Stimulated activated effector memory CD8-positive, alpha-beta T cell treated with anti-CD3 and anti-CD28 coated beads, Interleukin-12 subunit alpha, Interleukin-12 subunit beta, amount 100 ng/mL, for 72 hours (primary cell): ENCODE data around the gene RNF43.
"Not testable (repeated sequence)": the region's sequence is repeated elsewhere in the genome, so short reads cannot be mapped to it uniquely, and the experiment has no call there.

Source experiments
- ATAC-seq: fragments of 150-1000 bp; cut with Tn5 transposase; 2 replicates; pipeline ENCODE4 v1.10.0; 2021
- DNase-seq, 2 donors: peaks; one replicate each; pipeline ENCODE4 v3.0.0; 2021 to 2022; ENCODE audit warnings: low spot score in 2 of 2
- H3K27ac Mint-ChIP-seq: one replicate; pipeline ENCODE4 v1.8.0; 2022; ENCODE audit warnings: mild to moderate bottlenecking, mixed read lengths
- H3K36me3 Mint-ChIP-seq: one replicate; pipeline ENCODE4 v1.8.0; 2022; ENCODE audit warnings: mild to moderate bottlenecking, mixed read lengths
- H3K4me1 Mint-ChIP-seq: one replicate; pipeline ENCODE4 v1.8.0; 2022; ENCODE audit warnings: mixed read lengths
- H3K4me3 Mint-ChIP-seq: one replicate; pipeline ENCODE4 v1.8.0; 2022; ENCODE audit warnings: mild to moderate bottlenecking, mixed read lengths
- H3K9me3 Mint-ChIP-seq: one replicate; pipeline ENCODE4 v1.8.0; 2022; ENCODE audit warnings: mixed read lengths

The RNF43 gene

GRCh38 chr17:58413684-58414083, 3.6 kb downstream of the RNF43 start:
- Mint-ChIP-seq H3K9me3 (no peaks in the 10 kb centered on the region), H3K27ac (no peak overlapping the region)
- ATAC-seq, result no peak

DNA sequence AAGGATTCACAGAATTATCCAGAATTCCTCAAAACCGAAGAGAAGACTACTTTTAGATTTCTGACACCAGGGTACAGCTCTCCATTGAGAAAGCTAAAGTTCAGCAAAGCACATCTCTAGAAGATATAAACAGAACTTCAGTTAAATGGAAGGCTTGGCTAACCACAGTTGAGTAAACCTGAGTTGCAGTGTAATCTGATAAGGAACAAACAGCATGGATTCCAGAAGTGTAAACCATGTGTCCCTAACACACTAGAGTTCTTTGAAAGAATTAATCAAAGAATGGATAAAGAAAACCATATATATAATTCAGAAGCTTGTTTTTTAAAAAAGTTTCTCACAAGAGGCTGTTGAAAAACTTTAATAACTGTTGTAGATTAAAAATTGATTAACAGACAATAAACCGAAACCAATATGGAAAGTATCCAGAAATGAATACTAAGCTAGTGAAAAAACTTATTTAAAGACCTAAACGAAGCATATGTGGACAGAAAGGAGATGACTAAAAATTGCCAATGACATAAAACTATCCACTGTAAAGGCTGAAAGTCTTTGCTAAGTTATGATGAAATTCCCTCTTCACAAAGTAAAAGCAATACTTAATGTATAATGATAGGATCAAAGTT, 4.3 kb downstream of the RNF43 start:
- H3K4me3 Mint-ChIP-seq, result no peak overlapping the region
- peak; percentile 47 for ATAC-seq
- H3K36me3 Mint-ChIP-seq, result no peaks in the 10 kb centered on the region
- no peaks in the 10 kb centered on the region for H3K9me3 Mint-ChIP-seq
- DNase-seq, result no peak
- no peak overlapping the region for H3K27ac Mint-ChIP-seq
- H3K4me1 Mint-ChIP-seq, result peaks cover 19% of the 10 kb centered on the region

More at GRCh38 chr17:58413684-58414083, 3.6 kb downstream of the RNF43 start:
- Mint-ChIP-seq H3K4me1 (peaks cover 19% of the 10 kb centered on the region), H3K4me3 (no peak overlapping the region), H3K36me3 (no peaks in the 10 kb centered on the region)
- DNase-seq, result no peak

- DNase-seq, result no peak
- Mint-ChIP-seq H3K4me3 (no peak overlapping the region), H3K9me3 (no peaks in the 10 kb centered on the region), H3K36me3 (no peaks in the 10 kb centered on the region), H3K4me1 (peaks cover 11% of the 10 kb centered on the region), H3K27ac (no peak overlapping the region)
- no peak for ATAC-seq
Observed at GRCh38 chr17:58412064-58412703, 5.2 kb downstream of the RNF43 start.

DNA sequence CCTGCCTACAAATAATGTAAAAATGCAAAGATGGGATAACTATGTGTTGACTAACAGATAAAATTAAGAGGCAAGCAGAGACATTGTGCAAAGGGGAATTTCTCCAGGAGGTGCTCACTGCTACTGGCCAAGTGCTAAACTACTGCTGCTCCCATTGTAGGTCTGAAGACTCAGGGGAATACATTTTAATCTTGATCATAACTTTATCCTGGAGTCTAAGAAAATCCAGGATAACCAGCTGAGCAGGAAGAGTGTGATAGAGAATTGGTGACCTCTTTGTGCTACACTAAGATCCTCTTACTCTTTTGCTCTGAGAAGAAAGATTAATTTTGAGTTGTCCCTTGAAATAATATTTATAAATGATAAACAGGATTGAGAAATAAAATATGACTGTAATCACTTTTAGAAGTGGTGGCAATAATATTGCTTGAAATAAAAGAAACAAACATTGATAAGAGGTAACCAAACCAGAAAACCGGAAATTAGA, 5.9 kb downstream of the RNF43 start:
- Mint-ChIP-seq H3K36me3 (no peaks in the 10 kb centered on the region), H3K27ac (no peak overlapping the region), H3K4me1 (peaks cover 8% of the 10 kb centered on the region), H3K4me3 (no peak overlapping the region), H3K9me3 (no peaks in the 10 kb centered on the region)
- DNase-seq, result no peak
- no peak for ATAC-seq

- Mint-ChIP-seq H3K4me3 (no peak overlapping the region), H3K36me3 (no peaks in the 10 kb centered on the region), H3K9me3 (no peaks in the 10 kb centered on the region), H3K27ac (no peak overlapping the region), H3K4me1 (peaks cover 7% of the 10 kb centered on the region)
- no peak for ATAC-seq
- DNase-seq, result no peak
Observed at GRCh38 chr17:58410714-58411407, 6.5 kb downstream of the RNF43 start.

GRCh38 chr17:58409432-58409831, 7.9 kb downstream of the RNF43 start:
- Mint-ChIP-seq H3K4me3 (no peak overlapping the region), H3K36me3 (no peaks in the 10 kb centered on the region), H3K4me1 (no peaks in the 10 kb centered on the region), H3K9me3 (no peaks in the 10 kb centered on the region), H3K27ac (no peak overlapping the region)
- ATAC-seq (no peak), DNase-seq (no peak)

- no peak for ATAC-seq
- no peaks in the 10 kb centered on the region for H3K9me3 Mint-ChIP-seq
- H3K27ac Mint-ChIP-seq, result no peak overlapping the region
- no peaks in the 10 kb centered on the region for H3K36me3 Mint-ChIP-seq
- DNase-seq, result no peak
- no peak overlapping the region for H3K4me3 Mint-ChIP-seq
- peaks cover 8% of the 10 kb centered on the region for H3K4me1 Mint-ChIP-seq
Observed at GRCh38 chr17:58403311-58403710, 14.0 kb downstream of the RNF43 start.

DNA sequence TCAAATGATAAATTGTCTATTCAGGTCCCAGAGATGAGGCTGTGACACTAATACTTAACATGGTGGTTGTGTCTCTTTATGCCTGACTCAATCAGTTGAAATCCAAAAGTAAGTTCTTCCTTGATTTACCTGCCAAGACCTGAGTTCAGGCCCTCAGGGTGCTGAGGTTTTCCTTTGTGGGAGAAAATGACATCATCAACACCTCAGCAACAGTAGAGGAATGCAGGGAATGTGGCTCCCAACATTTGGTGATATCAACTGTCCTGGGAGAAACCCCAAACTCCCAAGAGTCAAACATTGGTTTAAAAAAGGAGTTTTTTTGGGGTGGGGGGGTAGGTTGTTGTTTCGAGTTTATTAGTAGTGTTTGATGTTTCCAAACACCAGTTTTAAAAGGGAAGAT, 14.7 kb downstream of the RNF43 start:
- Mint-ChIP-seq H3K27ac (no peak overlapping the region), H3K4me1 (peaks cover 8% of the 10 kb centered on the region), H3K9me3 (no peaks in the 10 kb centered on the region), H3K4me3 (no peak overlapping the region), H3K36me3 (no peaks in the 10 kb centered on the region)
- no peak for DNase-seq
- ATAC-seq, result no peak

- Mint-ChIP-seq H3K4me3 (no peak overlapping the region), H3K4me1 (peaks cover 8% of the 10 kb centered on the region), H3K27ac (peak overlapping the region; percentile 24), H3K9me3 (no peaks in the 10 kb centered on the region), H3K36me3 (no peaks in the 10 kb centered on the region)
- DNase-seq, result no peak
- ATAC-seq, result peak; percentile 75
Observed at GRCh38 chr17:58402047-58402446, 15.3 kb downstream of the RNF43 start.

DNA sequence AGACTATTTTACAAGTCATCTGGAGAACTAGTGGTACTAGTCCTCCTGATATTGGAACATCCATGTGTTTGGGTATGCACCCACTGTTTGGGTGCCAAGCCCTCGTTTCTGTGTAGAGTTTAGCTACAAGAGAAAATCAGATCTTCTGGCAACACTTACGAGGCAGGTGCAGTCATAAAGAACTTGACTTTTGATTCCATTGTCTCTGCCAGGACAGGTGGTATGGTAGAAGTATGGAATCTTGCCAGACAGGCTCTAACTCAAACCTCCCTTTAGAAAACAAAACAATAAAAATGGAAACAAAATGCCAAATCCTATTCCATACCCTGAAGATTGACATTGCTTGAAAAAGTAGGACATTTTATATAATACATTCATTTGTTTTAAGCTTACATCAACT, 16.0 kb downstream of the RNF43 start:
- ATAC-seq (no peak), DNase-seq (no peak)
- Mint-ChIP-seq H3K36me3 (no peaks in the 10 kb centered on the region), H3K4me3 (no peak overlapping the region), H3K9me3 (no peaks in the 10 kb centered on the region), H3K27ac (no peak overlapping the region), H3K4me1 (peaks cover 8% of the 10 kb centered on the region)

DNA sequence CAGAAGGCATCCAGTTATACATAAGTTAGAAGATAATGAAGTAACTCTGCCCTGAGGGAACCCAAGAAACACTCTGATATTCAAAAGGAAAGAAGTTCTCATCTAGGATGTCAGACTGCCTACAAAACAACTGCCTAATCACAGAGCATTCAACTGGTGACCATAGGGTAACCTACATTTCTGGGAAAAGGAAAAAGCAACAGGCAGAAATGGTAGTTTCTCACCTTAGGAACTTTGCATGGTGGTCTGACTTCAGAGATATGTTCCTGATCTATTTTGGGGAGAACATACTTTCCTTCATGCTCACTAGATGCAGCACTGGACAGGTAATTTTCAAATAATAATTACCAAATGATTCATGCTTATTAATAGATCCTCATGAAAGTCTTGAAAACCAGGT, 16.5 kb downstream of the RNF43 start:
- ATAC-seq (no peak), DNase-seq (no peak)
- Mint-ChIP-seq H3K27ac (no peak overlapping the region), H3K4me1 (peaks cover 8% of the 10 kb centered on the region), H3K36me3 (no peaks in the 10 kb centered on the region), H3K9me3 (no peaks in the 10 kb centered on the region), H3K4me3 (no peak overlapping the region)

- DNase-seq (no peak), ATAC-seq (no peak)
- H3K9me3 Mint-ChIP-seq, result no peaks in the 10 kb centered on the region
- H3K27ac Mint-ChIP-seq, result peak overlapping the region; percentile 7
- H3K4me1 Mint-ChIP-seq, result peaks cover 8% of the 10 kb centered on the region
- H3K4me3 Mint-ChIP-seq, result no peak overlapping the region
- H3K36me3 Mint-ChIP-seq, result no peaks in the 10 kb centered on the region
Observed at GRCh38 chr17:58399974-58400373, 17.4 kb downstream of the RNF43 start.

DNA sequence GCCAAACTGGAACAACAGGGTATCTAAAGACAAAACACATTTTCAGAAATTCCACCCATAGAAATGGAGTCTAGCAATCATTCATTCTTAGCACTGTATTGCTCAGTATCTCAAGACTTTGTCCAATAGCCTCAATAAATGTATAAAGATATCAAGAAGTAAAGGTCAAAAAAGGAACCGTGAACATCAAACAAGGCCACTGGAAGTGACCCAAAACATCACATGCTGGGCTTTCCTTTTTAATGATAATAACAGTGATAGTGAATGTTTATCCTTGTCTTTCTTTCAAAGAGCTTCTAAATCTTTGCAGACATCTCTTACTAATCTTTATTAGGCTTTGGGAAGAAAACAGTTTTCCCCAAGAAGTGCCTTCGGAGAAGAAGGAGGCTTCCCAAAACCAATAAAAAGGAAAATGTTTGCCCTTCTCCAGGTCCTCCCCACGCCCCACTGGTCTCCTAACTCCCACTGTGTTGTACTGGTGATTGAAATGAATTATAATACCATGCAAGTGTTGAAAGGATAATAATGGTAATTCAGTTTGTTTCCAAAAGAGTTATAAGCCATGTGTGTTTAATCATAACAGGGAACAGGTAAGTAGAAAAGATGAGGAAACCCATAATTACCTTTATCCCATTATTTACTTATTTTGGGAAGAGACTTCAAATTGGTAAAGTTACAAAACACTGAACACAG, 18.6 kb downstream of the RNF43 start:
- no peaks in the 10 kb centered on the region for H3K9me3 Mint-ChIP-seq
- peaks cover 8% of the 10 kb centered on the region for H3K4me1 Mint-ChIP-seq
- H3K4me3 Mint-ChIP-seq, result no peak overlapping the region
- no peaks in the 10 kb centered on the region for H3K36me3 Mint-ChIP-seq
- no peak for ATAC-seq
- H3K27ac Mint-ChIP-seq, result no peak overlapping the region
- DNase-seq, result no peak

GRCh38 chr17:58397421-58397820, 19.9 kb downstream of the RNF43 start:
- H3K27ac Mint-ChIP-seq, H3K4me1 Mint-ChIP-seq, ATAC-seq, H3K4me3 Mint-ChIP-seq, H3K9me3 Mint-ChIP-seq, H3K36me3 Mint-ChIP-seq, DNase-seq: not testable (repeated sequence)

- DNase-seq (no peak), ATAC-seq (no peak)
- H3K9me3 Mint-ChIP-seq, result no peaks in the 10 kb centered on the region
- H3K27ac Mint-ChIP-seq, result no peak overlapping the region
- H3K4me3 Mint-ChIP-seq, result no peak overlapping the region
- H3K36me3 Mint-ChIP-seq, result no peaks in the 10 kb centered on the region
- H3K4me1 Mint-ChIP-seq, result no peaks in the 10 kb centered on the region
Observed at GRCh38 chr17:58396173-58396572, 21.2 kb downstream of the RNF43 start.
